ENCODE data around the gene ANKFN1.

ANKFN1 gene

DNA sequence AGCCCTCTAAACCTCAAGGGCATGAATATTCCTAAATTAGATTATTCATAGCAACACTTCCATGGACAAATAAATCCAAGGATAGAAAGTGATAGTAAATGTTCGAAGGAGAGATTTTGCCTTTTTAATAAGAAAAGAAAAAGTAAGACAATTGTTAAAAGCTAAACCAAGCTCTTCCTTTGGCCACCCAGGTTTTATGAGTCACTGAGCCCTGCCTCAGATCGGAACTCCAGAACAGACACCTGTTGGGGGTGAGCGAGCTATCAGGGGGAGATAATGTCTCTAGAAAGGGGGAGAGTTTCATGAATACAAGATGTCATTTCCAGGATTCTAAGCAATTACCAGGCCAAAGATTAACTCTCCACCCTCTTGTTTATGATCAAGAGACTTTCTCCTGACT is 171.4 kb downstream of the ANKFN1 start:
- in situ Hi-C loops (cut with HindIII; ENCODE audit: low sequenced_read_pairs) = no loop called here
- no peak for DNase-seq (ENCODE audit: low read depth, low spot score)
- no peak for TF ChIP-seq CTCF (IDR thresholded peaks at IDR 0.05; ENCODE audit: low read depth, low read length)
- H3K4me3 ChIP-seq (ENCODE audit: low read depth, low read length) = no peak overlapping the region

DNA sequence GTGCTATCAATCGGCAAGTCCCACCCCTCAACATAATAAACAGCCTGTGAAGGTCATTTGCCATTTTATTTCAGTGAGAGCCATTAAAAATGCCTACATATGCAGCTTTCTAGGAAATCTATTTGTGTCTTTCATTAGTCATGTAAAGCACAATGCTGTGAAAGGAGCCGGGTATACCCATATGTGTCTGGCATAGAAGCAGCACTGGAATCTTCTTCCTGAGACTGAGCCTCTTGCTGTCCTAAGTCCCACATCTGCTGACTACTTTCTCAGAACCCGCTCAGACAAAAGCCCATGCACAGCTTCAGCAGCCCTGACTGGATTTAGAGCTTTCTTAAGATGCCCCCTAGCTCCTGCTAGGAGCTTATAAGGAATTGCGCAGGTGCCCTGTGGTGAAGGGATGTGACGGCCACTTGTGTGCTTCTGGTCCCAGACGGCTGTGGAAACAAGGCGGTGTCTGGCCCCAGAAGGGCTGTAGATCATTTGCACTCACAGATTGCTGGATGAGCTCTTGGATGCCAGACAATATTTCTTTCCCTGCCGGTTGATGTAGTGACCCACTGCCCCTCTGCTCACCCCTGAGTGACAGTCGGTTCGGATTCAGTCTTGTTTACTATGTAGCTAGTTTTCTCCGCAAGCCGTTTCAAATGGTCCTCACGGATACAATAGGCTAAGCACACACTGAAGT is 172.2 kb downstream of the ANKFN1 start:
- TF ChIP-seq CTCF (IDR thresholded peaks at IDR 0.05; ENCODE audit: low read depth, low read length) = no peak
- no peak for DNase-seq (ENCODE audit: low read depth, low spot score)
- no peak overlapping the region for H3K4me3 ChIP-seq (ENCODE audit: low read depth, low read length)
- in situ Hi-C loops (cut with HindIII; ENCODE audit: low sequenced_read_pairs) = no loop called here

GRCh38 chr17:56326001-56326359 is 172.7 kb downstream of the ANKFN1 start:
- in situ Hi-C loops (cut with HindIII; ENCODE audit: low sequenced_read_pairs) = no loop called here
- TF ChIP-seq CTCF (IDR thresholded peaks at IDR 0.05; ENCODE audit: low read depth, low read length) = no peak
- no peak overlapping the region for H3K4me3 ChIP-seq (ENCODE audit: low read depth, low read length)
- DNase-seq (ENCODE audit: low read depth, low spot score) = no peak

DNA sequence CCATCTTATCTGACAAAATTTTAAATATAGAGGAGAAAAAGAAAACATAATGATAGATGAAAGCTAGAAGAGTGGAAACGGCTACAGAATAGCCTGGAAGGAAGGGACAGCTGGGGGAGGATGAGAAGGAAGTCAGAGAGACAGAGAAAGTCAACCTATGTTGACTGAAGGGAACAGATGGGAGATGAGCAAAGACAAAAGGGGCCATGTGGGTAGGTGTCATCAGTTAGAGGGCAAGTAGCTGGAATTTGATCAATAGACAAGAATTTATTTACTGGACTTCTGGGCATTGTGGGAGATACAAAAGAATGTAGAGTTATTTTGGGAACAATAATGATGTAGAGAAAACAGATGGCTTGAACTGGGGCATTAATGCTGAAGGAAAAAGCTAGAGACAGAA is 194.4 kb downstream of the ANKFN1 start:
- in situ Hi-C loops (cut with HindIII; ENCODE audit: low sequenced_read_pairs) = no loop called here
- no peak for DNase-seq (ENCODE audit: low read depth, low spot score)
- no peak for TF ChIP-seq CTCF (IDR thresholded peaks at IDR 0.05; ENCODE audit: low read depth, low read length)
- H3K4me3 ChIP-seq (ENCODE audit: low read depth, low read length) = no peak overlapping the region

DNA sequence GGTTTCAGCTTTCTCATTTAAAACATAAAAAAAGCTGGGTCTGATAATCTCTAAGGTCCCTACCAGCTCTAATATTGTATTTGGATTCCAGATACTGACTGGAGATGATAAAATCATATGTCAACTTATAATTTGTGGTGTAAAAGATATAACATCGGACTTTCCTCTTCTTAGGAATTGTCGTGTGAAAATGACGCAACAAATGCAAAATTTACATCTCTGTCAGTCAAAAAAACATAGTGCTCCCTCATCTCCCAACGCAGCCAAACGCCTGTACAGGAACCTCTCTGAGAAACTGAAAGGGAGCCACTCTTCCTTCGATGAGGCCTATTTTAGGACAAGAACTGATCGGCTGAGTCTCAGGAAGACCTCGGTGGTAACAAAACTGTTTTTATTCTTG is 197.3 kb downstream of the ANKFN1 start:
- in situ Hi-C loops (cut with HindIII; ENCODE audit: low sequenced_read_pairs) = no loop called here
- no peak overlapping the region for H3K4me3 ChIP-seq (ENCODE audit: low read depth, low read length)
- no peak for TF ChIP-seq CTCF (IDR thresholded peaks at IDR 0.05; ENCODE audit: low read depth, low read length)
- no peak for DNase-seq (ENCODE audit: low read depth, low spot score)

DNA sequence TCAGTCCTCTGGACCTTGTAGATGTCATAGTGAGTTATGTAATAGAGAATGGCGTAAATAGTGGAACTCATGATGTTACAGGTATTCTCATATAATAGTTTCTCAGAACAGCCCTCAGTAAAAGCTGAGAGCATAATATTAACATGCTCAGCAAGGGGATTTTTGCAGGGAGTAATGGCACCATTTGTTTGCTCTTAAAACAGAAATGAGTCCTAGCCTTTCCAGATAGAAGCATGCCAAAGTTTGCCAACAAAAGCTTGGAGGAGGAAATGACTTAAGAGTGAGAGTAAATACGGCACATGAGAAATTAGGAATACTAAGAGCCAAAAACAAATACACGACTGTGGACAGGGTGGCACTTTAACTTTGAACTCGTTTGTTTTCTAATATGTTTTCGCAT is 198.4 kb downstream of the ANKFN1 start:
- no peak for DNase-seq (ENCODE audit: low read depth, low spot score)
- TF ChIP-seq CTCF (IDR thresholded peaks at IDR 0.05; ENCODE audit: low read depth, low read length) = no peak
- in situ Hi-C loops (cut with HindIII; ENCODE audit: low sequenced_read_pairs) = no loop called here
- H3K4me3 ChIP-seq (ENCODE audit: low read depth, low read length) = no peak overlapping the region

DNA sequence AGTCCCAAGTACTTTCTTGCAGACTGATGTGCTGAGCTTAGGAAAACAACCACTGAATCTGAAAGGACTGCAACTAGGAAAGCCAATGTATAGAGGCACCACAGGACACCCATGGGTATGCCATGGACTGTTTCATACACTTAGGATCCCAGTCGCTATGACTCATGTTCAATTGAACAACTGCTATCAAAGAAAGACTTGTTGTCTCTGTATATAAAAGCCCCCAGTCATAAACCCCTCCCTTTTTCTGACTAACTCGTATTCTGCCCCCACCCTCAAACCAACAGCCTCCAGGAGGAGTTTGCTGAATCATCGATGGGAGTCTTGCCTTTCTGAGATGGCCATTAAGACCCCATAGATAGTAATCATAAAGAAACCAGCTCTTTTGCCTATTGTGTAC is 205.4 kb downstream of the ANKFN1 start:
- in situ Hi-C loops (cut with HindIII; ENCODE audit: low sequenced_read_pairs) = no loop called here
- no peak for TF ChIP-seq CTCF (IDR thresholded peaks at IDR 0.05; ENCODE audit: low read depth, low read length)
- DNase-seq (ENCODE audit: low read depth, low spot score) = peak; percentile 37
- no peak overlapping the region for H3K4me3 ChIP-seq (ENCODE audit: low read depth, low read length)

Data from astrocyte of the spinal cord (primary cell).